OCI-LY1 (cell line): ENCODE measurements around the gene BCAR1.

ENCODE experiments used
- EZH2 ChIP-seq: fragments of 200-600 bp; sonication (generic), shearing (Covaris generic); IDR thresholded peaks from 2 replicates; pipeline ENCODE4 v1.8.0; 2017; ENCODE audit warnings: borderline replicate concordance, mixed run types, mild to moderate bottlenecking, antibody characterized with exemption, low read length, moderate library complexity, mixed read lengths
- TF ChIP-seq, protein P1 (sequence below): fragments of 200-600 bp; sonication (generic), shearing (Covaris generic); IDR thresholded peaks from 2 replicates; pipeline ENCODE4 v1.5.1; 2017; ENCODE audit warnings: mild to moderate bottlenecking, antibody characterized with exemption, low read length, moderate library complexity, mixed read lengths

DNA sequence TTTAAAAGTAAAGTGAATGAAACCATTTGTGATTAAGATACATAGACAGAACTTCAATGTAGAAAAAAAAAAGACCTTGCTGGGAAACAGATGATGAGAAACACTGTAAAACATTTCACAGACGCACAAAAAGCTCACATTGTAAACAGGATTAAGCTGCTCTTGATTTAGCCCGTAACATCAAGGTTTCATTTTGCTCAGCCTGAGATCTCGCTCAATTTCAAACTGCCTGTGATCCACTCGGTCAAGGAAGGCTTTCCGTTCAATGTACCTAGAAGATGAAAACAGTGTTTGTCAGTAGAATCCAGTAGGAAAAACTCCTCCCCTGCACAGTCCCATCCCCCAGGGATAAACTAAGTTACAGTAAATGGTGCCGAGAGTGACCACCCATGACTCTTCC is 42.3 kb upstream of the BCAR1 start:
- TF ChIP-seq, protein P1, sequence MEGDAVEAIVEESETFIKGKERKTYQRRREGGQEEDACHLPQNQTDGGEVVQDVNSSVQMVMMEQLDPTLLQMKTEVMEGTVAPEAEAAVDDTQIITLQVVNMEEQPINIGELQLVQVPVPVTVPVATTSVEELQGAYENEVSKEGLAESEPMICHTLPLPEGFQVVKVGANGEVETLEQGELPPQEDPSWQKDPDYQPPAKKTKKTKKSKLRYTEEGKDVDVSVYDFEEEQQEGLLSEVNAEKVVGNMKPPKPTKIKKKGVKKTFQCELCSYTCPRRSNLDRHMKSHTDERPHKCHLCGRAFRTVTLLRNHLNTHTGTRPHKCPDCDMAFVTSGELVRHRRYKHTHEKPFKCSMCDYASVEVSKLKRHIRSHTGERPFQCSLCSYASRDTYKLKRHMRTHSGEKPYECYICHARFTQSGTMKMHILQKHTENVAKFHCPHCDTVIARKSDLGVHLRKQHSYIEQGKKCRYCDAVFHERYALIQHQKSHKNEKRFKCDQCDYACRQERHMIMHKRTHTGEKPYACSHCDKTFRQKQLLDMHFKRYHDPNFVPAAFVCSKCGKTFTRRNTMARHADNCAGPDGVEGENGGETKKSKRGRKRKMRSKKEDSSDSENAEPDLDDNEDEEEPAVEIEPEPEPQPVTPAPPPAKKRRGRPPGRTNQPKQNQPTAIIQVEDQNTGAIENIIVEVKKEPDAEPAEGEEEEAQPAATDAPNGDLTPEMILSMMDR = no peak
- no peak for TF ChIP-seq EZH2
